ENCODE results near the gene FGF12.

The FGF12 gene

GRCh38 chr3:192331749-192332385 is 395.5 kb downstream of the FGF12 start:
- no peak for DNase-seq

GRCh38 chr3:192326656-192327055 is 400.7 kb downstream of the FGF12 start:
- DNase-seq = no peak

- DNase-seq = no peak
These were observed 409.8 kb downstream of the FGF12 start for GRCh38 chr3:192317564-192317963.

- no peak for DNase-seq
These were observed 413.7 kb downstream of the FGF12 start for GRCh38 chr3:192313605-192314004.

GRCh38 chr3:192307631-192308030 is 419.7 kb downstream of the FGF12 start:
- no peak for DNase-seq

- DNase-seq = no peak
These were observed 424.1 kb downstream of the FGF12 start for GRCh38 chr3:192303235-192303634.

GRCh38 chr3:192302721-192303120 is 424.6 kb downstream of the FGF12 start:
- DNase-seq = no peak

- no peak for DNase-seq
These were observed 427.4 kb downstream of the FGF12 start for GRCh38 chr3:192299921-192300320.

GRCh38 chr3:192296845-192297244 is 430.5 kb downstream of the FGF12 start:
- no peak for DNase-seq

- DNase-seq = no peak
These were observed 442.8 kb downstream of the FGF12 start for GRCh38 chr3:192284443-192285072.

- DNase-seq = no peak
These were observed 446.0 kb downstream of the FGF12 start for GRCh38 chr3:192281207-192281880.

GRCh38 chr3:192279664-192280063 is 447.7 kb downstream of the FGF12 start:
- no peak for DNase-seq

- no peak for DNase-seq
These were observed 449.9 kb downstream of the FGF12 start for GRCh38 chr3:192277477-192277876.

GRCh38 chr3:192275741-192276355 is 451.5 kb downstream of the FGF12 start:
- no peak for DNase-seq

- DNase-seq = no peak
These were observed 453.7 kb downstream of the FGF12 start for GRCh38 chr3:192273697-192274010.

- DNase-seq = no peak
These were observed 454.2 kb downstream of the FGF12 start for GRCh38 chr3:192273001-192273696.

- DNase-seq = no peak
These were observed 465.3 kb downstream of the FGF12 start for GRCh38 chr3:192262001-192262400.

GRCh38 chr3:192261135-192261534 is 466.2 kb downstream of the FGF12 start:
- DNase-seq = no peak

GRCh38 chr3:192260116-192261010 is 467.0 kb downstream of the FGF12 start:
- DNase-seq = no peak

- DNase-seq = no peak
These were observed 467.7 kb downstream of the FGF12 start for GRCh38 chr3:192259661-192260060.

- DNase-seq = no peak
These were observed 468.6 kb downstream of the FGF12 start for GRCh38 chr3:192258721-192259120.

- DNase-seq = no peak
These were observed 471.5 kb downstream of the FGF12 start for GRCh38 chr3:192255839-192256238.
